Kidney (tissue), 14 donors: ENCODE measurements around the gene KRTAP4-16. TPM values are rescaled to one million over a fixed set of nuclear protein-coding genes. Genes with fewer than 3 reads are reported as not detected.

Experiments
- DNase-seq, 5 donors: peaks; one replicate each; pipeline ENCODE4 v3.0.0-alpha.2; 2013 to 2020
- FAIRE-seq: peaks from 2 replicates; lab custom pipeline; 2012; peaks lifted over from hg19 to GRCh38; lab: Jason Lieb, UNC
- H3K27ac ChIP-seq, 2 donors: one replicate each; pipeline ENCODE4 v1.7.0; 2013; ENCODE audit warnings: low read depth in 2 of 2, low read length in 2 of 2, inconsistent platforms in 1 of 2
- H3K27me3 ChIP-seq: one replicate; pipeline ENCODE4 v1.7.1; 2013; ENCODE audit warnings: low read length, inconsistent platforms; ENCODE audit not compliant: control insufficient read depth, insufficient read depth
- H3K36me3 ChIP-seq, 3 donors: one replicate each; pipeline versions ENCODE4 v1.7.0 to v1.7.1; 2013; ENCODE audit warnings: low read length in 3 of 3, control low read depth in 1 of 3, inconsistent platforms in 1 of 3; ENCODE audit not compliant: insufficient read depth in 3 of 3, control insufficient read depth in 2 of 3
- H3K4me1 ChIP-seq, 3 donors: one replicate each; pipeline versions ENCODE4 v1.7.0 to v1.7.1; 2013; ENCODE audit warnings: low read length in 3 of 3, inconsistent platforms in 1 of 3, low read depth in 1 of 3; ENCODE audit not compliant: control insufficient read depth in 2 of 3, insufficient read depth in 2 of 3
- H3K4me3 ChIP-seq, 3 donors: one replicate each; pipeline versions ENCODE4 v1.7.0 to v1.8.1; 2013; ENCODE audit warnings: low read length in 3 of 3, control low read depth in 1 of 3, inconsistent platforms in 1 of 3
- H3K9ac ChIP-seq, 3 donors: one replicate each; pipeline versions ENCODE4 v1.7.0 to v1.7.1; 2013; ENCODE audit warnings: low read length in 3 of 3, control low read depth in 1 of 3, inconsistent platforms in 1 of 3
- H3K9me3 ChIP-seq, 3 donors: one replicate each; pipeline versions ENCODE4 v1.7.0 to v1.7.1; 2013; ENCODE audit warnings: low read length in 3 of 3, control low read depth in 1 of 3, inconsistent platforms in 1 of 3; ENCODE audit not compliant: control insufficient read depth in 2 of 3, insufficient read depth in 1 of 3
- intact Hi-C: fragments of 100-400 bp; cut with DNase I; formaldehyde crosslinking; loops from one replicate; pipeline ENCODE4 v1.11.1; 2022
- polyA plus RNA-seq: library from polyadenylated mRNA; stranded (reverse); fragments of 350-450 nt; fragmentation: Illumina TruSeq; extraction: RNeasy Lipid Tissue Mini Kit (QIAGEN cat#74804); gene quantifications from one replicate; pipeline ENCODE4 v1.2.3, GENCODE V29; 2014; ENCODE audit warnings: low read depth, low replicate concordance; ENCODE audit not compliant: insufficient read depth
- total RNA-seq: library from RNA; stranded (reverse); fragmentation: NEBNext Ultra II Directional; extraction: Animal tissue kit (Norgen Biotek cat#: 25700); gene quantifications from one replicate; pipeline ENCODE4 v1.2.1, GENCODE V29; 2021
- TF ChIP-seq, protein P1 (sequence below): IDR thresholded peaks from 3 replicates; pipeline ENCODE4 v1.5.1; 2012; ENCODE audit warnings: mild to moderate bottlenecking, moderate library complexity, borderline replicate concordance; ENCODE audit not compliant: insufficient read depth; ENCODE audit errors: extremely low read depth
- donor health status: control.
- donor health status: control.
- donor health status: control.
- donor health status: control.
- donor health status: control.
- donor health status: DM: yes; HTN: yes; CAD: no.
- donor health status: Normal renal cell carcinoma (clear cell type).

Gene KRTAP4-16
- total and polyA plus RNA-seq, 2 donors from 2014 or later = not detected

DNA sequence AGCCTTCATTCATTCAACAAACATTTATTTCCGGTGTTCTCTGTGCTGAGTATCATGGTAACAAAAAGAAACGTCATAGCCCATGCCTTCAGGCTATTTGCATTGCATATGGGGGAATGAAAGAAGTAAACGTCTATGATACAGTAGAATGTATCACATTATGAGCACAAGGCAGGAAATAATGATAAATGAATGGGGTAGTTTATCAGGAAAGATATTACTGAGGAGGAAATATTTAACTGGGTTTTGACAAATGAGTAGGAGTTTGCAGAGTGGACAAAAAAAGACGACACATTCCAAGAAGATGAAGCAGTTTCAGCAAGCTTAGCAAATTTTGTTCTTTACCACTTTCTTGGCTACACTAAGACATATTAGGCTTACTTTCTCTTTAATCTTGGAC is 19.4 kb downstream of the KRTAP4-16 start:
- Histone ChIP-seq H3K4me1 (no peaks in the 10 kb centered on the region), H3K4me3 (no peak overlapping the region), H3K36me3 (no peaks in the 10 kb centered on the region), H3K9me3 (no peaks in the 10 kb centered on the region), H3K27ac (no peak overlapping the region), H3K9ac (no peak overlapping the region), H3K27me3 (no peaks in the 10 kb centered on the region)
- intact Hi-C loops = no loop called here
- no peak for FAIRE-seq
- no peak for DNase-seq
- TF ChIP-seq, protein P1, sequence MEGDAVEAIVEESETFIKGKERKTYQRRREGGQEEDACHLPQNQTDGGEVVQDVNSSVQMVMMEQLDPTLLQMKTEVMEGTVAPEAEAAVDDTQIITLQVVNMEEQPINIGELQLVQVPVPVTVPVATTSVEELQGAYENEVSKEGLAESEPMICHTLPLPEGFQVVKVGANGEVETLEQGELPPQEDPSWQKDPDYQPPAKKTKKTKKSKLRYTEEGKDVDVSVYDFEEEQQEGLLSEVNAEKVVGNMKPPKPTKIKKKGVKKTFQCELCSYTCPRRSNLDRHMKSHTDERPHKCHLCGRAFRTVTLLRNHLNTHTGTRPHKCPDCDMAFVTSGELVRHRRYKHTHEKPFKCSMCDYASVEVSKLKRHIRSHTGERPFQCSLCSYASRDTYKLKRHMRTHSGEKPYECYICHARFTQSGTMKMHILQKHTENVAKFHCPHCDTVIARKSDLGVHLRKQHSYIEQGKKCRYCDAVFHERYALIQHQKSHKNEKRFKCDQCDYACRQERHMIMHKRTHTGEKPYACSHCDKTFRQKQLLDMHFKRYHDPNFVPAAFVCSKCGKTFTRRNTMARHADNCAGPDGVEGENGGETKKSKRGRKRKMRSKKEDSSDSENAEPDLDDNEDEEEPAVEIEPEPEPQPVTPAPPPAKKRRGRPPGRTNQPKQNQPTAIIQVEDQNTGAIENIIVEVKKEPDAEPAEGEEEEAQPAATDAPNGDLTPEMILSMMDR = no peak

DNA sequence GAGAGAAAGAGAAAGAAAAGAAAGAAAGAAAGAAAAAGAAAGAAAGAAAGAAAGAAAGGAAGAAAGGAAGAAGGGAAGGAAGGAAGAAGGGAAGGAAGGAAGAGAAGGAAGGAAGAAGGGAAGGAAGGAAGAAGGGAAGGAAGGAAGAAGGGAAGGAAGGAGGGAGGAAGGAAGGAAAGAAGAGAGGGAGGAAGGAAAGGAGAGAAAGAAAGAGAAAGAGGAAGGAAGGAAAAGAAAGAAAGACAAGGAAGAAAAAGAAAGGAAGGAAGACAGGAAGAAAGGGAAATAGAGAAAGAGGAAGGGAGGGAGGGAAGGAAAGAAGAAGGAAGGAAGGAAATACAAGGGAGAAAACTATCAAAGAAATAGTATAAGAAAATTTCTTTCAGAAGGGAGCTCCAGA is 25.2 kb downstream of the KRTAP4-16 start:
- Histone ChIP-seq H3K9ac (no peak overlapping the region), H3K27me3 (no peaks in the 10 kb centered on the region), H3K27ac (no peak overlapping the region), H3K4me3 (no peak overlapping the region), H3K9me3 (no peaks in the 10 kb centered on the region), H3K4me1 (no peaks in the 10 kb centered on the region), H3K36me3 (no peaks in the 10 kb centered on the region)
- FAIRE-seq (no peak), DNase-seq (no peak)
- TF ChIP-seq, protein P1 = no peak
- intact Hi-C loops = no loop called here

DNA sequence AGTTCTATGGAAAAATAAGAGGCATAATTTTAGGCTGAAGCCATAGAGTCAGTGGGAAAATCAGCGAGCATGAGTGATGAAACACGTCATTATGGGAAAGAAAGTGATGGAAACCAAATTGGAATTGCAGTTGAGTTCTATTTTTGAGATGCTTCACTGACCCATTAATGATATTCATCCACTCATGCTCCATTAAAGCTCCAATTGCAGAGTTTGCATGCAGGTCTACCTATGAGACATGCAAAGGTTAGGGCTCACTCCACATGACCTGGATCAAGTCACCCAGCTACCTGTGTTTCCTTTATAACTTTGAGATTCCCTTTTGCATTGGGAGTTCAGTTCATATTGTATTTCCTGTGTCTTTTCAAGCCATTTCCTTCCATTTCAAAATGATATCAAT is 28.3 kb downstream of the KRTAP4-16 start:
- Histone ChIP-seq H3K27me3 (no peaks in the 10 kb centered on the region), H3K9me3 (no peaks in the 10 kb centered on the region), H3K36me3 (no peaks in the 10 kb centered on the region), H3K4me3 (no peak overlapping the region), H3K4me1 (no peaks in the 10 kb centered on the region), H3K27ac (no peak overlapping the region), H3K9ac (no peak overlapping the region)
- DNase-seq = no peak
- no peak for FAIRE-seq
- TF ChIP-seq, protein P1 = no peak
- intact Hi-C loops = no loop called here

DNA sequence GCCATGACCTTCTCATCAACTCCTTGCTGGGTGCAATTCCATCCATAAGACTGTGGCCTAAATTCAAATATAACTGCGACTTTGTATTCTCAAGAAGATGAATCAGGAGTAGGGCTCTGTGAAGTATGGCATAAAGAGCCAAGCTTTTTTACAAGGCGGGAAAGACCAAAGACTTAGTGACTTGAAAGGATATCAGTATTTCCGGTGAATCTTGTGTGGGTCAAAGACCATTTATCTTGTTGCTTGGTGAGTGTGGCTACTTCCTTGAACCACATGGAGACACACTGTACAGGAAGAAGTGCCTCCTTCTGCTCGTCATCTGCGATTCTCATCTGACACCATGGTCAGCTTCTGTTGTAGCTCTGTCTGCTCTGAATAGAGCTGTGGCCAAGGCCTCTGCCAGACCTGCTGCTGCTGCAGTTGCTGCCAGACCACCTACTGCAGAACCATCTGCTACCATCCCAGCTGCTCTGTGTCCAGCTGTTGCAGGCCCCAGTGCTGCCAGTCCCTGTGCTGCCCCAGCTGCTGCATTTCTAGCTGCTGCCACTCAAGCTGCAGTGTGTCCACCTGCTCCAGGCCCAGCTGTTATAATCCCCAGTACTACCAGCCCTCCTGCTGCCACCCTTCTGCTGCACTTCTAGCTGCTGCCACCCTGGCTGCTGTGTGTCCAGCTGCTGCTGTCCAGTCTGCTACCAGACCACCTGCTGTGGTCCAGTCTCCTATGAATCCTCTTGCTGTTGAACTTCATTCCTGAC is 30.2 kb downstream of the KRTAP4-16 start:
- DNase-seq (peak in 1 of 5 donors; percentile 8), FAIRE-seq (no peak)
- H3K9me3 ChIP-seq = no peaks in the 10 kb centered on the region
- intact Hi-C loops = no loop called here
- no peak overlapping the region for H3K4me3 ChIP-seq
- no peak overlapping the region for H3K27ac ChIP-seq
- H3K36me3 ChIP-seq = no peaks in the 10 kb centered on the region
- TF ChIP-seq, protein P1 = no peak
- H3K27me3 ChIP-seq = no peaks in the 10 kb centered on the region
- H3K4me1 ChIP-seq = no peaks in the 10 kb centered on the region
- H3K9ac ChIP-seq = no peak overlapping the region
